HepG2 (cell line): ENCODE data around the gene TYMP. TPM values are rescaled to one million over a fixed set of nuclear protein-coding genes. Genes with fewer than 3 reads are reported as not detected.

Experiments used
- ATAC-seq: fragments of 200-7000 bp; cut with Tn5 transposase; 3 replicates; pipeline ENCODE4 v1.9.1; 2020; ENCODE audit warnings: mild to moderate bottlenecking, moderate library complexity
- BruUV-seq: library from RNA; stranded (reverse); fragments of 400-500 nt; replicated peaks from 2 replicates; lab custom pipeline; 2021; lab: Mats Ljungman, UMichigan
- CTCF ChIA-PET: fragments of 300-600 bp; formaldehyde crosslinking; extraction: SDS; loops from one replicate; lab custom pipeline; 2021; ENCODE audit warnings: low total read pairs, inconsistent platforms, low intra/inter-chr PET ratio; lab: Yijun Ruan, JAX
- POLR2A ChIA-PET: fragments of 350-600 bp; sonication (Branson Sonifier 250); formaldehyde crosslinking; loops from one replicate; lab custom pipeline; 2020; ENCODE audit warnings: antibody characterized with exemption, inconsistent platforms; lab: Yijun Ruan, JAX
- DNase-seq: peaks from one replicate; pipeline ENCODE4 v3.0.0-alpha.2; 2015; ENCODE audit warnings: low spot score
- FAIRE-seq: peaks from 3 replicates; lab custom pipeline; 2011; peaks lifted over from hg19 to GRCh38; lab: Jason Lieb, UNC
- H2AFZ ChIP-seq: one replicate; pipeline ENCODE4 v1.6.1; 2011; ENCODE audit warnings: low read length, inconsistent platforms
- H3K27ac ChIP-seq: fragments of 300-600 bp; 3 replicates; pipeline ENCODE4 v1.8.0; 2011; ENCODE audit warnings: mixed run types, mild to moderate bottlenecking, mixed read lengths, low read length, inconsistent platforms; ENCODE audit not compliant: insufficient read depth; ENCODE audit errors: extremely low read length
- H3K27me3 ChIP-seq, 2 experiments: fragments of 200-600 bp in 1 of 2; 2 replicates in 1 of 2; 3 replicates in 1 of 2; pipeline versions ENCODE4 v1.6.0 to v1.8.0; 2011; ENCODE audit warnings: low read length in 2 of 2, mild to moderate bottlenecking in 2 of 2, moderate library complexity in 2 of 2, inconsistent platforms in 1 of 2; ENCODE audit not compliant: insufficient read depth in 2 of 2, control insufficient read depth in 1 of 2
- H3K36me3 ChIP-seq, 2 experiments: fragments of 200-600 bp in 1 of 2; replicated peaks in 1 of 2; 2 replicates in 1 of 2; 3 replicates in 1 of 2; pipeline versions ENCODE4 v1.5.1 to v1.8.0; 2011; ENCODE audit warnings: low read length in 2 of 2, inconsistent platforms in 1 of 2; ENCODE audit not compliant: insufficient read depth in 2 of 2, control insufficient read depth in 1 of 2
- H3K4me1 ChIP-seq: 2 replicates; pipeline ENCODE4 v1.5.1; 2012; ENCODE audit warnings: low read length, inconsistent platforms; ENCODE audit not compliant: insufficient read depth
- H3K4me2 ChIP-seq: 2 replicates; pipeline ENCODE4 v1.6.0; 2011; ENCODE audit warnings: low read depth, low read length, inconsistent platforms
- H3K4me3 ChIP-seq, 3 experiments: fragments of 200-600 bp in 1 of 3; sonication (generic), shearing (Covaris generic) in 1 of 3; replicated peaks in 1 of 3; 2 replicates each; pipeline ENCODE4 v1.5.1; 2011 to 2016; ENCODE audit warnings: low read length in 3 of 3, inconsistent platforms in 2 of 3, low read depth in 2 of 3, mild to moderate bottlenecking in 2 of 3, control low read depth in 1 of 3, mixed read lengths in 1 of 3; ENCODE audit not compliant: insufficient read depth in 1 of 3
- H3K79me2 ChIP-seq: one replicate; pipeline ENCODE4 v1.6.1; 2011; ENCODE audit warnings: low read length, inconsistent platforms; ENCODE audit not compliant: insufficient read depth
- H3K9ac ChIP-seq: 2 replicates; pipeline ENCODE4 v1.6.0; 2011; ENCODE audit warnings: mild to moderate bottlenecking, low read depth, low read length, inconsistent platforms; ENCODE audit not compliant: insufficient read depth
- H3K9me3 ChIP-seq: 2 replicates; pipeline ENCODE4 v1.5.1; 2012; ENCODE audit warnings: mild to moderate bottlenecking, low read length
- H4K20me1 ChIP-seq: 2 replicates; pipeline ENCODE4 v1.6.0; 2011; ENCODE audit warnings: inconsistent platforms, mild to moderate bottlenecking, low read length, moderate library complexity; ENCODE audit not compliant: insufficient read depth
- CCAR2 ChIP-seq: fragments of 200-400 bp; formaldehyde crosslinking; optimal IDR thresholded peaks from 2 replicates; pipeline ENCODE3; 2018; ENCODE audit warnings: low read depth, mild to moderate bottlenecking, low read length, moderate library complexity
- CENPX ChIP-seq: sonication (generic); formaldehyde crosslinking; IDR thresholded peaks from 2 replicates; pipeline ENCODE4 v1.9.0; 2021; ENCODE audit warnings: mild to moderate bottlenecking, missing genetic modification reagents, moderate library complexity
- E2F5 ChIP-seq: sonication (generic); formaldehyde crosslinking; conservative IDR thresholded peaks from 2 replicates; pipeline ENCODE4 v1.4.0; 2020; ENCODE audit warnings: missing genetic modification reagents
- GPN1 ChIP-seq: sonication (generic); formaldehyde crosslinking; IDR thresholded peaks from 2 replicates; pipeline ENCODE4 v1.5.1; 2020; ENCODE audit warnings: missing genetic modification reagents, borderline replicate concordance
- IRF2 ChIP-seq: IDR thresholded peaks from 2 replicates; pipeline ENCODE4 v1.6.1; 2018; ENCODE audit warnings: missing genetic modification reagents, missing compliant biosample characterization
- MXD3 ChIP-seq: IDR thresholded peaks from 2 replicates; pipeline ENCODE4 v1.6.1; 2016; ENCODE audit warnings: mild to moderate bottlenecking, missing biosample characterization, missing genetic modification reagents
- XBP1 ChIP-seq: sonication (generic); formaldehyde crosslinking; IDR thresholded peaks from 2 replicates; pipeline ENCODE4 v1.5.0; 2020; ENCODE audit warnings: missing genetic modification reagents
- ZBTB1 ChIP-seq: sonication (generic); formaldehyde crosslinking; IDR thresholded peaks from 2 replicates; pipeline ENCODE4 v1.4.0; 2020; ENCODE audit warnings: missing genetic modification reagents, borderline replicate concordance
- ZBTB42 ChIP-seq: sonication (generic); formaldehyde crosslinking; IDR thresholded peaks from 2 replicates; pipeline ENCODE4 v1.5.0; 2020; ENCODE audit warnings: mild to moderate bottlenecking, missing genetic modification reagents
- ZNF513 ChIP-seq: sonication (generic); formaldehyde crosslinking; conservative IDR thresholded peaks from 2 replicates; pipeline ENCODE4 v1.5.0; 2020; ENCODE audit warnings: missing genetic modification reagents
- WGBS: methylation state at CpG from one replicate; pipeline ENCODE4 v1.1.6; 2017; ENCODE audit warnings: low lambda C conversion rate; 5-methylcytosine and 5-hydroxymethylcytosine counted together
- in situ Hi-C: cut with HindIII; loops from 2 replicates; pipeline ENCODE4 v1.10.0; 2017; ENCODE audit warnings: low pct_unique_long_range_greater_than_20kb; ENCODE audit not compliant: extremely low pct_ligation_motif_present
- intact Hi-C: fragments of 100-400 bp; cut with micrococcal nuclease; formaldehyde crosslinking; loops from one replicate; pipeline ENCODE4 v1.10.0; 2022; ENCODE audit not compliant: unreplicated experiment
- polyA plus RNA-seq, 8 experiments: library from polyadenylated mRNA; depleted of rRNA in 3 of 8; stranded (reverse) in 7 of 8; unstranded in 1 of 8; fragments of >200 nt; fragmentation: Illumina TruSeq in 4 of 8; extraction: Trizol in 4 of 8; gene quantifications; 2 replicates each; pipeline versions ENCODE4 v1.2.1 to v1.2.3, GENCODE V29; 2011 to 2016; ENCODE audit warnings: low read depth in 4 of 8, missing spikeins in 1 of 8, mixed read lengths in 1 of 8; ENCODE audit not compliant: insufficient read depth in 1 of 8
- total RNA-seq, 5 experiments: library from RNA; depleted of rRNA; stranded (reverse); fragments of >200 nt; fragmentation: Illumina TruSeq; extraction: Trizol; gene quantifications; 2 replicates each; pipeline ENCODE4 v1.2.3, GENCODE V29; 2016; ENCODE audit warnings: low read depth in 1 of 5

TYMP gene
- total and polyA plus RNA-seq, 2 of the 13 experiments (the other 11 are each of a cell fraction or from before 2014, with no cell fraction given), result 3.9 to 4.3 TPM

GRCh38 chr22:50522208-50522805, 7.5 kb downstream of the TYMP start:
- POLR2A ChIA-PET, result interaction anchor here (1.0 kb wide), 1 partner anchor 38 kb away, joined by 3 read pairs; no protein-coding TSS in a partner anchor
- 97% methylated on average over 13 of the region's 15 CpGs for WGBS
- DNase-seq (no peak), ATAC-seq (no peak), FAIRE-seq (no peak)
- no peak overlapping the region for H3K27ac ChIP-seq
- no peak overlapping the region for H2AFZ ChIP-seq
- peaks cover 19% of the 10 kb centered on the region for H4K20me1 ChIP-seq
- peaks cover 19 to 49% of the 10 kb centered on the region in 2 experiments; a peak in 4 of 5 replicates for H3K36me3 ChIP-seq
- BruUV-seq, result no TSS peak
- H3K9me3 ChIP-seq, result no peaks in the 10 kb centered on the region
- TF ChIP-seq CENPX (CRISPR knock-in tag), result no peak
- TF ChIP-seq ZBTB42, result no peak
- no peak for TF ChIP-seq GPN1 (CRISPR knock-in tag)
- TF ChIP-seq IRF2 (CRISPR knock-in tag), result no peak
- no peak for TF ChIP-seq XBP1 (CRISPR knock-in tag)
- TF ChIP-seq MXD3 (CRISPR knock-in tag), result no peak
- no peak for TF ChIP-seq ZNF513 (CRISPR knock-in tag)
- TF ChIP-seq ZBTB1 (CRISPR knock-in tag), result no peak
- TF ChIP-seq E2F5 (CRISPR knock-in tag), result no peak
- no peak for TF ChIP-seq CCAR2
- H3K79me2 ChIP-seq, result peaks cover 20% of the 10 kb centered on the region
- no peaks in the 10 kb centered on the region for H3K27me3 ChIP-seq
- peaks cover 22% of the 10 kb centered on the region for H3K4me1 ChIP-seq
- CTCF ChIA-PET, result no interaction called here
- intact Hi-C loops (no loop called here), in situ Hi-C loops (no loop called here)
- no peak overlapping the region for H3K4me2 ChIP-seq
- no peak overlapping the region for H3K9ac ChIP-seq
- no peak overlapping the region for H3K4me3 ChIP-seq
